NB4 (cell line): ENCODE data around the gene MSGN1.

Experiments used
- CTCF ChIP-seq: IDR thresholded peaks from one replicate; pipeline ENCODE4 v1.5.1; 2012; ENCODE audit warnings: low read depth, low read length
- MAX ChIP-seq: IDR thresholded peaks from 2 replicates; pipeline ENCODE4 v1.6.1; 2011; ENCODE audit warnings: low read depth, low read length
- POLR2A ChIP-seq: IDR thresholded peaks from 2 replicates; pipeline ENCODE4 v1.6.1; 2011; ENCODE audit warnings: mild to moderate bottlenecking; ENCODE audit not compliant: insufficient read length; ENCODE audit errors: extremely low read depth

- TF ChIP-seq POLR2A (no peak), CTCF (no peak), MAX (no peak)
Observed at GRCh38 chr2:17772532-17772931, 43.7 kb upstream of the MSGN1 start.
